Left ventricle myocardium inferior (tissue), 1 donor: ENCODE data around the gene CNN3. TPM values are rescaled to one million over a fixed set of nuclear protein-coding genes. Genes with fewer than 3 reads are reported as not detected.

Experiments
- DNase-seq: peaks from one replicate; pipeline ENCODE4 v3.0.0-alpha.2; 2020
- H3K27ac ChIP-seq: fragments of 200-600 bp; replicated peaks from 2 replicates; pipeline ENCODE4 v1.8.0; 2021
- H3K27me3 ChIP-seq: fragments of 200-600 bp; 2 replicates; pipeline ENCODE4 v1.8.0; 2021; ENCODE audit warnings: low read depth
- H3K36me3 ChIP-seq: fragments of 200-600 bp; 2 replicates; pipeline ENCODE4 v1.8.0; 2021
- H3K4me1 ChIP-seq: fragments of 200-600 bp; 2 replicates; pipeline ENCODE4 v1.8.0; 2021
- H3K4me3 ChIP-seq: fragments of 200-600 bp; 2 replicates; pipeline ENCODE4 v1.8.0; 2021; ENCODE audit warnings: mild to moderate bottlenecking, moderate library complexity
- H3K9me3 ChIP-seq: fragments of 200-600 bp; replicated peaks from 2 replicates; pipeline ENCODE4 v1.8.0; 2021
- CTCF ChIP-seq: fragments of 200-600 bp; IDR thresholded peaks from 2 replicates; pipeline ENCODE4 v1.8.0; 2021; ENCODE audit warnings: antibody characterized with exemption, mild to moderate bottlenecking, borderline replicate concordance
- intact Hi-C: fragments of 100-400 bp; cut with micrococcal nuclease; formaldehyde crosslinking; loops from one replicate; pipeline ENCODE4 v1.11.0; 2022
- total RNA-seq: library from RNA; stranded (reverse); fragmentation: NEBNext Ultra II Directional; extraction: Animal tissue kit (Norgen Biotek cat#: 25700); gene quantifications from one replicate; pipeline ENCODE4 v1.2.1, GENCODE V29; 2021
- donor health status: DM: no; HTN: yes; CAD: no; lungs with severe emphysema.

CNN3 gene
- total RNA-seq, 1 donor from 2014 or later: 67.9 TPM

GRCh38 chr1:94894630-94895029 is 32.3 kb downstream of the CNN3 start:
- Histone ChIP-seq H3K4me3 (no peak overlapping the region), H3K9me3 (no peaks in the 10 kb centered on the region), H3K27me3 (no peaks in the 10 kb centered on the region), H3K27ac (no peak overlapping the region), H3K4me1 (peaks cover 4% of the 10 kb centered on the region), H3K36me3 (peaks cover 80% of the 10 kb centered on the region)
- no peak for TF ChIP-seq CTCF
- DNase-seq: no peak
- intact Hi-C loops: no loop called here

GRCh38 chr1:94892604-94893254 is 34.2 kb downstream of the CNN3 start:
- intact Hi-C loops: no loop called here
- no peak for DNase-seq
- Histone ChIP-seq H3K4me3 (no peak overlapping the region), H3K36me3 (peaks cover 62% of the 10 kb centered on the region), H3K27me3 (no peaks in the 10 kb centered on the region), H3K27ac (no peak overlapping the region), H3K9me3 (no peaks in the 10 kb centered on the region), H3K4me1 (no peaks in the 10 kb centered on the region)
- TF ChIP-seq CTCF: no peak

GRCh38 chr1:94888201-94888600 is 38.7 kb downstream of the CNN3 start:
- Histone ChIP-seq H3K36me3 (peaks cover 23% of the 10 kb centered on the region), H3K4me3 (no peak overlapping the region), H3K27me3 (no peaks in the 10 kb centered on the region), H3K4me1 (peaks cover 9% of the 10 kb centered on the region), H3K9me3 (no peaks in the 10 kb centered on the region), H3K27ac (no peak overlapping the region)
- TF ChIP-seq CTCF: no peak
- no peak for DNase-seq
- intact Hi-C loops: no loop called here

- H3K36me3 ChIP-seq: peaks cover 18% of the 10 kb centered on the region
- no peak overlapping the region for H3K27ac ChIP-seq
- peaks cover 9% of the 10 kb centered on the region for H3K4me1 ChIP-seq
- H3K4me3 ChIP-seq: no peak overlapping the region
- no peak for DNase-seq
- intact Hi-C loops: no loop called here
- no peak for TF ChIP-seq CTCF
- H3K27me3 ChIP-seq: no peaks in the 10 kb centered on the region
- H3K9me3 ChIP-seq: no peaks in the 10 kb centered on the region
These were observed 39.2 kb downstream of the CNN3 start for GRCh38 chr1:94887603-94888171.

- Histone ChIP-seq H3K4me1 (peaks cover 9% of the 10 kb centered on the region), H3K27me3 (no peaks in the 10 kb centered on the region), H3K27ac (no peak overlapping the region), H3K9me3 (no peaks in the 10 kb centered on the region), H3K36me3 (peaks cover 12% of the 10 kb centered on the region), H3K4me3 (no peak overlapping the region)
- TF ChIP-seq CTCF: no peak
- DNase-seq: no peak
- intact Hi-C loops: no loop called here
These were observed 39.8 kb downstream of the CNN3 start for GRCh38 chr1:94887106-94887505.
